Mesenteric fat pad (tissue), 1 donor: ENCODE results near the gene ANHX. TPM values are rescaled to one million over a fixed set of nuclear protein-coding genes. Genes with fewer than 3 reads are reported as not detected.
A peak's percentile ranks its signal among the peaks of the same experiment; 100 is the strongest.

ENCODE experiments used
- DNase-seq: peaks from one replicate; pipeline ENCODE4 v3.0.0-alpha.2; 2020; ENCODE audit warnings: low spot score
- total RNA-seq: library from RNA; stranded (reverse); fragmentation: NEBNext Ultra II Directional; extraction: Animal tissue kit (Norgen Biotek cat#: 25700); gene quantifications from one replicate; pipeline ENCODE4 v1.2.1, GENCODE V29; 2021
- donor health status: DM: yes; HTN: yes; CAD: no.

Gene ANHX
- total RNA-seq, 1 donor from 2014 or later: not detected

- DNase-seq: no peak
These were observed 32.1 kb downstream of the ANHX start for GRCh38 chr12:133203344-133204263.

GRCh38 chr12:133202493-133203343 is 33.0 kb downstream of the ANHX start:
- no peak for DNase-seq

GRCh38 chr12:133201888-133202287 is 33.8 kb downstream of the ANHX start:
- no peak for DNase-seq

GRCh38 chr12:133192847-133193246 is 42.8 kb downstream of the ANHX start:
- no peak for DNase-seq

- DNase-seq: no peak
These were observed 45.5 kb downstream of the ANHX start for GRCh38 chr12:133190176-133190575.

GRCh38 chr12:133181238-133181959 is 54.3 kb downstream of the ANHX start, which contains the start of gene ZNF268:
Gene ZNF268 (plus strand): TSS chr12:133181495. CDS start chr12:133181998, 503 bp downstream.
- peak; percentile 94 for DNase-seq

GRCh38 chr12:133180669-133181068 is 55.0 kb downstream of the ANHX start:
- no peak for DNase-seq

- DNase-seq: no peak
These were observed 60.8 kb downstream of the ANHX start for GRCh38 chr12:133174901-133175300.

GRCh38 chr12:133172491-133172890 is 63.2 kb downstream of the ANHX start:
- no peak for DNase-seq

Other genes with a start within 250 kb of the ANHX start
- 7.0 TPM for gene ZNF26, start 249.5 kb downstream of the ANHX start, total RNA-seq
- gene ZNF84, start 198.4 kb downstream of the ANHX start, total RNA-seq: 19.2 TPM
- gene ZNF140, start 155.0 kb downstream of the ANHX start, total RNA-seq: 9.1 TPM
- 1.8 TPM for gene ZNF891, start 105.6 kb downstream of the ANHX start, total RNA-seq
- gene ZNF10, start 105.2 kb downstream of the ANHX start, total RNA-seq: 7.4 TPM
- gene ZNF268, start 54.4 kb downstream of the ANHX start, total RNA-seq: 10.8 TPM